Activated T-helper 1 cell treated with Interleukin-2 at 50 U/mL for 16 hours (primary cell): Measurements from ENCODE around the gene MEMO1.
"Not testable (repeated sequence)": the region's sequence is repeated elsewhere in the genome, so short reads cannot be mapped to it uniquely, and the experiment has no call there.

Experiments
- DNase-seq: peaks from one replicate; pipeline ENCODE4 v3.0.0-alpha.2; 2020; ENCODE audit warnings: low read depth

MEMO1 gene

GRCh38 chr2:31998731-31999383, 12.0 kb downstream of the MEMO1 start:
- DNase-seq, result no peak

- no peak for DNase-seq
Observed at GRCh38 chr2:31997653-31998052, 13.2 kb downstream of the MEMO1 start.

GRCh38 chr2:31996571-31997150, 14.1 kb downstream of the MEMO1 start:
- DNase-seq, result no peak

- DNase-seq, result no peak
Observed at GRCh38 chr2:31992934-31993333, 17.9 kb downstream of the MEMO1 start.

- no peak for DNase-seq
Observed at GRCh38 chr2:31992025-31992579, 18.7 kb downstream of the MEMO1 start.

- no peak for DNase-seq
Observed at GRCh38 chr2:31989946-31990345, 20.9 kb downstream of the MEMO1 start.

- no peak for DNase-seq
Observed at GRCh38 chr2:31987454-31988220, 23.2 kb downstream of the MEMO1 start.

- no peak for DNase-seq
Observed at GRCh38 chr2:31986906-31987305, 23.9 kb downstream of the MEMO1 start.

- DNase-seq, result no peak
Observed at GRCh38 chr2:31983762-31984467, 26.9 kb downstream of the MEMO1 start.

- DNase-seq, result no peak
Observed at GRCh38 chr2:31980674-31981356, 30.0 kb downstream of the MEMO1 start.

GRCh38 chr2:31979956-31980355, 30.9 kb downstream of the MEMO1 start:
- no peak for DNase-seq

- no peak for DNase-seq
Observed at GRCh38 chr2:31979018-31979417, 31.8 kb downstream of the MEMO1 start.

- DNase-seq, result no peak
Observed at GRCh38 chr2:31978436-31978835, 32.4 kb downstream of the MEMO1 start.

- DNase-seq, result no peak
Observed at GRCh38 chr2:31973665-31974064, 37.1 kb downstream of the MEMO1 start.

- DNase-seq, result no peak
Observed at GRCh38 chr2:31972059-31972458, 38.7 kb downstream of the MEMO1 start.

GRCh38 chr2:31969178-31969577, 41.6 kb downstream of the MEMO1 start:
- DNase-seq, result no peak

GRCh38 chr2:31967790-31968189, 43.0 kb downstream of the MEMO1 start:
- no peak for DNase-seq

- DNase-seq, result not testable (repeated sequence)
Observed at GRCh38 chr2:31966402-31966801, 44.4 kb downstream of the MEMO1 start.

- no peak for DNase-seq
Observed at GRCh38 chr2:31965094-31965493, 45.7 kb downstream of the MEMO1 start.

GRCh38 chr2:31962757-31963361, 47.9 kb downstream of the MEMO1 start:
- DNase-seq, result no peak

GRCh38 chr2:31958140-31958717, 52.6 kb downstream of the MEMO1 start:
- DNase-seq, result no peak
